CD4-positive, alpha-beta T cell treated with Interleukin-6 for 4 hours (primary cell): ENCODE data around the gene NLRP1.

Experiments
- DNase-seq: peaks from one replicate; pipeline ENCODE4 v3.0.0-alpha.2; 2020; ENCODE audit warnings: mixed read lengths

NLRP1 gene

DNA sequence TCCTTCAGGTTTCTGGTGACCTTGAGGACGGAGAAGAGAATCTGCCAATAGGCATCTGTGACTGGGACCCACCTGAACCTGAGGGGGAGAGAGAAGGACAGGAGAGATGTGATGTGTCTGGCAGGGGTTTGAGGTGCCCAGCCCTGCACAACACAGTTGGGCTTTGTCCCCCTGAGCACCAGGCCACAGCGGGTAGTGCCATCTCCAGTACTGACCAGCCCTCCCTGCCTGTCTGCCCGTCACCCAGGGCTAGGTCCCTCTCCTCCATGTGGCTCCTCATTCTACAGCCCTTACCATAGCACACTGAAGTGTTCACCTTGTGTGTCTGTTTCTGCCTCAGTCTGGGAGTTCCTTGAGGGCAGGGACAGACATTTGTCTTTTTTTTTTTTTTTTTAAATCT is 30.8 kb downstream of the NLRP1 start:
- DNase-seq = no peak

DNA sequence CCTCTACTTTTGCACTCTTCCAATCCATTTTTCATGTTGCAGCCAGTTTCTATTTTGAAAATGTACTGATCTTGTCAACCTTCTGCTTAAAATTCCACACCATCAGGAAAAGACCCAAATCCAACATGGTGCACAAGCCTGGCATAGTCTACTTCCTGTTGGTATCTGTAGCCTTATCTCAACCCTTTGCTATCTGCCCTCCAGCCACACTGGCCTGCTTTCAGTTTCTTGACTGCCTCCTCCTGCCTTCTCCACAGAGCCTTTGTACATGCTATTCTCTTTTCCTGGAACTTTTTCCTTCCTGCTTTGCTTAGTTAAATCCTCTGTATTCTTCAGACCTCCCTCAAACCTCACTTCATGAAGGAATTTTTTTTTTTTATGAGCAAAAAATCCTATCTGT is 31.5 kb downstream of the NLRP1 start:
- no peak for DNase-seq

DNA sequence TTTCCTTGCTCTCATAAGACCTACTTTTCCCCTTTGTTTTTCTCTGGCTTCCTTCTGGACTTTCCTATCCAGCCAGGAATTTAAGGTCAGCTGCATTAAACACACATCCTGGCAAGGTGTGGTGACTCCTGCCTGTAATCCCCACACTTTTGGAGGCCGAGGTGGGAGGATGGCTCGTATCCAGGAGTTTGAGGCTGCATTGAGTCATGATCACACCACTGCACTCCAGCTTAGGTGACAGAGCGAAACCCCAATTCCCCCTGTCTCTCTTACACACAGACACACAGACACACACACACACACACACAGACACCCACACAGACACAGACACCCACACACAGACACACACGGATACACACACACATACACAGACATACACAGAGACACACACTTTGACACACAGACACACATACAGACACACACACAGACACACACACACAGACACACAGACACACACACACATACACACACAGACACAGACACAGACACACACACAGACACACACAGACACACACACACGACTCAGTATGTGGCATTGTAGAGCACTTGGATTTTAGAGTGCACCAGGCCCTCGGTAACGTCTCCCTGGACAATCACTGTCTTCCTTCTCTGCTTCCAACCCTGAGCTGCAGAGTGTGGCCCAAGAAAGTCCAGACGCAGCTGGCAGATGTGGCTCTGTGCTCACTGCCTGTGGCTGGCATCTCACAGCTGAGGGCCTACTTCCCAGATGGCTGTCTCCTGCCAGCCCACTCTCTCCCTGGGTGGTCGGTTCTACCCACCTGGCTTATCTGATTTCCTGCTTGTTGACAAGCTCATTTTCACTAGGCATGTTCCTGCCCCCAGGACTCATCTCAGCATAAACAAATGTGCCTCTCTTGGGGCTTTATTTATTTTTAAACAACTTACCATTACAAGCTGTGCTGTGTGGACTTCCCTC is 39.0 kb downstream of the NLRP1 start:
- no peak for DNase-seq

DNA sequence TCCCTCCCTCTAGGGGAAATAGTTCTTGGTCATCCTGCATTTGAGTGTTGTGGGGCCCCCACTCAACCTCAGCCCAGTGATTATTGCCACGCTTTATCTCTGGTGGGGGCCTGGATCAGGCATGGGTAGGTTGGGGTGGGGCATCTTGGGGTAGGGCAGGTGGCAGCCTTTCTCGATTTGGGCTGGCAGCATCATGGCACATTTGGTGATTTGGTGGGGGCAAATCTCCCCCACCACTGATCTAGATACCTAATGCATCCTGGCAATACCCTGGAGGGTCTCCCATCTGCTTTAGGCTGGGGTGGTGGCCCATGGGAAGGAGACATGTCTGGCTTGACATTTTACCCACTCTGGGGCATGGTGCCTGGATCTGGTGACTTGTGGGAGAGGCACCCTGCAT is 40.2 kb downstream of the NLRP1 start:
- DNase-seq = no peak

DNA sequence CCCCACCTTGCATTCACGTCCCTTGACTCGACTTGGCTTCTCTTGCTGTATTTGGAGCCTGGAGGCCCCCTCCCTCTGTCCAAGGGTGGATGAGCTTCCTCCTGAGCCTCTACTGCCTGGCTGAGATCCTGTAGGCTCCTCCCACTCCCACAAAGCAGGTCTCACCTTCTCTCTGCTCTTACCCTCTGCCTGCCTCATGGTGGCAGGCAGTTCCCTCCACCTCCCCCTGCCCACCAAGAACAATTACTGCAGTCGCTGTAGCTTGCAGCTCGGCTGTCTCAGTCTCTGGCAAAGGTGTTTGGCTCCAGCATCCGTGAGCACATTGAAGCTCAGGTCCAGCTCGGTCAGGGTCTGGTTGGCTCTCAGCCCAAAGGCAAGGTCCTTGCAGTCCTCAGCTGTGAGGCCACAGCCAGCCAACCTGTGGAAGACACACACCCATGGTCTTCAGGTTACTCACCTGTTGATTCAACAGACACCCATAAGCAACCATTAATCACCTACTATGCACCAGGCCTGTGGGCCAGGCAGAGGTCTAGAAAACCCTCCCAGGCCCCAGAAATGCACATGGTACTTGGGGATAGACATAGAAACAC is 42.6 kb downstream of the NLRP1 start:
- no peak for DNase-seq

DNA sequence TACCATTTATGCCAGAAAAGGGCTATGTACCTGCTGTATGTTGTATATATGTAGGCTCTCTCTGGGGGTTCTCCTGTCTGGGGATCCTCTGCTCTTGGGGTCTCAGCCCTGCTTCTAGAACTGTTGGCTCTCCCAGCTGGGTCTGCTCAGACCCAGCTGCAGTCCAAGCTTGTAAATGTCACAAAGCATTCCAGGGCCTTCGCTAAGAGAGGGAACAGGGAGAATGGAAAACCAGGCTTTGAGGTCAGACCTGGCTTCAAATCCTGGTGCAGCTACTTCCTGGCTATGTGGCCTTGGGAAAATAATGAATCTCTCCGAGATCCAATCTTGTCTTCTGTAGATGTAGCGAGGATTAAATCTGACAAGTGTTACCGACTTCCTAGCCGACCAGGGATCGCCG is 44.0 kb downstream of the NLRP1 start:
- DNase-seq = no peak

DNA sequence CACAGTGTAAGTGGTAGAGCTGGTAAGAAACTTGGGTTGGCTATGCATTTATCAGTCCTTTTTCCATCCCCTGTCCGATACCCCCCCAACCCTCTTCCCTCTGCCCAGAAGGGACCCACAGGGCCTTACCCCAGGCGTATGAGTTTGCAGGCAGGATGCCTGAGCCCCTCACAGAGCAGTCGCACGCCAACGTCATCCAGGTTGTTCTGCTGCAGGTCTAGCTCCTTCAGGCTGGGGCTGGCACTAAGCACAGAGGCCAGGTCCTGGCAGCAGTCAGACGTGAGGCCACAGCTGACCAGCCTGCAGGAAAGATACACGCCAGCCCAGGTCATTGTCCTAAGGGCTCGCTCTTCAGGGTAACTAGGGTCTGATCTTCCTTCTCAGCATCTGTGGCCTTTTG is 45.0 kb downstream of the NLRP1 start:
- no peak for DNase-seq

DNA sequence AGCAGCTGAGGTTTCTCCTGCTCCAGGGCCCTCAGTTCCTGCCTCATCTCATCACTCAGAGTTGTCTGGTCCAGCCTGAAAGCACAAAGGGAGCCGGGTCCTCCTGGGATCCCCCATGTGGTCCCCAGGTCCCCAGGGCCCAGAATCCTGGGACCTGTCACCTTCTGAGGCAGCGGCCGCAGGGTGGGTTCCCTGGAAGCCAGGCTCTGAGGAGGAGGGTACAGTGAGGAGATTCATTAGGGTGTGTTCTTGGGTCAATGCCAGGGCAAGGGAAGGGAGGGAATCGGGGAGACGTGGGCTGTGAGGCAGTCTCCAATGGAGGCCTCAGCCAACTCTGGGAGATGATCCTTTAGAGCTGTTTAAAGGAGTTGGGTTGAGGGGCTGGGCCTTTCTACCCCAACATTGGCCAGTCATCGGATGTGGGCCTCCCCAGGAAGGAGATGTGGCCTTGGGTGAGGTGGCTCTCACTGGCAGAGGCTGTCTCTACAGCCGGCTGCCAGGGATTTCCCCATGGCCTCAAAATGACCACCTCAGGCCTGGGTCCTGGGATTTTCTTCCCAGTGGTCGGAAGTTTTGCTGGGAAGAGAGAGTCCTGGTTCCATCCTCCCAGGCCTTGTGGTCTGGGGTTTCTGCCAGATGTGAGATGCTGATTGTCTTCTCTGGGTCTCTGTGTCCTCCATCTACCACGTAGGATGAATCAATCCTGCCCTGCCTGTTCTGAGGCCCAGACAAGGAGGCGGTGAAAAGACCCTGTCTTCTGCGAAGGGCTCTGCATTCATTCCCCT is 47.3 kb downstream of the NLRP1 start:
- no peak for DNase-seq

DNA sequence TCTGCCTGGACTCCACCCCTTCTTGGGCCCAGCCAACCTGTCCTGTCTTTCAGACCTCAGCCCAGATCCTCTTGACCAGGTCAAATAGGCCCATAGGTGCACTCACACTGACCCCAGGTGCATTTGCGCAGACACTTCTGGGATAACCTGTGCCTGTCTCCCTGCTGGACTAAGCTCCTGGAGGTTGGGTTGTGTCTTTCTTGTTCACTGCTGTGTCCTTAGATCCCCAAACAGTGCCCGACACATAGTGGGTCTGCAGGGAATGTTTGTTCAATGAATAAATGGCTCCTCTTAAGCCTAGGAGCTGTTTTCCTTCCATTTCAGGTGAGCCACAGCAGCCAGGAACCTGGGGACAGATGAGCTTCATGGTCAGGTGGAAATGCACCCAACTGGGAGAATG is 48.9 kb downstream of the NLRP1 start:
- no peak for DNase-seq

DNA sequence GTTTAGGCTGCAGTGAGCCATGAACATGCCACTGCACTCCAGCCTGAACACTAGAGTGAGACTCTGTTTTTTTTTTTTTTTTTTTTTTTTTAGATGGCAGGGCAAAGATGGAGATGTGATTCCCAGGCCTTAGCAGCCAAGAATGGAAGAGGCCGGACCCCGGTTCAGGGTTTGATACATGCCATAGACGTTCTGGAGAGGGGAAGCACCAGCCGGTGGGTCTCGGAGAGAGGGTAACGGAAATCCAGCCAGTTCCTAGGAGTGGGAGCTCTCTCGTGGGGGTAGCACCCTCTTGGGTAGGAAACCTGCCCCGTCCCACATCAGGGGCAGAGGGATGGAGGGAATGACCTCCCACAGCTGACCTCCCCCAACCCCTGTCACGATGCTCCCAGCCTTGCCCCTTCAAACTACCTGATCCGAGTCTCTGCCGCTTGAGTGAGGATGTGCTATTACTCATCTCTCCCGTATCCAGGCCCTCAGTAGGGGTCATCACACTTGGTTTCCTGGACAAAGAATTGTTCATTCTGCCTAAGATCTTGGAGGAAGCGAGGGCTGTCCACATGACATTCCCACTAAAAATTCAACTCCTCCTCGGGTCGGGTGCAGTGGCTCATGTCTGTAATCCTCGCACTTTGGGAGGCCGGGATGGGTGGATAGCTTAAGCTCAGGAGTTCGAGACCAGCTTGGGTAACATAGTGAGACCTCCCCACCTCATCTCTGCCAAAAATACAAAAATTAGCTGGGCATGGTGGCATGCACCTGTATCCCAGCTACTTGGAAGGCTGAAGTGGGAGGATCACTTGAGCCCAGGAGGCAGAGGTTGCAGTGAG is 50.6 kb downstream of the NLRP1 start:
- no peak for DNase-seq

DNA sequence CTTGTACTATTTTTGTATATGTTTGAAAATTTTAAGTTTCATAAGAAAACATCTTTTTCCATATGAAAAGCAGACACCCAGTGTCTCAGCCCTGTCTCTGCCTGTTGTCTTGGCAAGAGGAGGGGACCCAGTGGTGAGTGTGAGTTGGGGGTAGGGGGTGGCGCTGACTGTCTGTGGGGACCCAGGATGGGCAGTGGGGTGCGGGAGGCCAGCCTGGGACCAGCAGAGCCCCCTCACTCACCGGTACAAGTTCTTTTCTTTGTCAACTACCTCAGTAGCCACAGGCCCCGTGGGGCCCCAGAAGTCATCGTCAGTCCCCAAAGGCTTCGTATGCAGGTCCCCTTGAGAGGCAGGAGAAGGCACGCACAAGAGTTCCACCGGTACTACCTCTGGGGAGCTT is 51.7 kb downstream of the NLRP1 start:
- DNase-seq = no peak

DNA sequence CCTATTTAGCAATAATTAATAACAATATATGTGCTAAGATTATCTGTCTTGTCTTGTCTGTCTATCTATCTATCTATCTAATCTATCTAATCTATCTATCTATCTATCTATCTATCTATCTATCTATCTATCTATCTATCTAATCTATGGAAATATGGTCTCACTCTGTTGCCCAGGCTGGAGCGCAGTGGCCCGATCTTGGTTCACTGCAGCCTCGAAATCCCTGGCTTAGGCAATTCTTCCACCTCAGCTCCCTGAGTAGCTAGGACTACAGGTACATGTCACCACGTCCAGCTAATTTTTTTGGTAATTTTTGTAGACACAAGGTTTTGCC is 53.3 kb downstream of the NLRP1 start:
- no peak for DNase-seq

DNA sequence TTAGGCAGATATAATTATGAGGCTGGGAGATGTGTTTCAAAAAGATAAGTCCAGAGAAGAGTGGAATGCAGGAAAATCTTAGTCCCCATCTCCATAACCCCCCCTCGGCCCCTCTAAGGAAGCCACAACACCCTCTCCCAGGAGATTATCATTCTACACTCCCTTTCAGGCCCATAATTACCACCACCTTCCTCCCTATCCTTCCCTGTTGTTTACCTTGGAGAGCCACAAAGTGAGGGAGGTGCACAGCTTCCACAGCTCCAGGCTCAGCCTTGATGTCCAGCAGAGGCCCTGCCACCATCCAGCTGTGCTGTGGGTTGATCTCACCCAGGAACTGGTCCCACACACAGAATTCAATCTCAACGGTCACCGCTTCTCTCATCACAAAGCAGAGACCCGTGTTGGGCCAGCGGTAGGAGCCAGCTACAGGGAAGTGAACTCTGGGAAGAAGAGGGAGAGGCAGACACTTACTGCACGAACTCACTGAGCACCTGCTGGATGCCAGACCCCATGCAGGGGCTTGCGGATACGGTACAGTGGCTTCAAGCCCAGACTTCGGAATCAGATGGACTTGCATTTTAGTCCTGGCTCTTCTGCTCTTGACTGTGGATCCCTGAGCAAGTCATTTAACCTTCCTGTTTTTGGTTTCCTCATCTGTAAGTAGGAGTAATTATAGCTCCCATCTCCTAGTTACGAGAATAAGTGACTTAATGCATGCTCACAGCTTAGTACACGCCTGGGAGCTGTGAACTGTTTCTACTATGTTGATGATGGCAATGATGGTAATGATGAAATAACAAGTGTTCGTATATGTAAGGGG is 53.8 kb downstream of the NLRP1 start:
- no peak for DNase-seq

DNA sequence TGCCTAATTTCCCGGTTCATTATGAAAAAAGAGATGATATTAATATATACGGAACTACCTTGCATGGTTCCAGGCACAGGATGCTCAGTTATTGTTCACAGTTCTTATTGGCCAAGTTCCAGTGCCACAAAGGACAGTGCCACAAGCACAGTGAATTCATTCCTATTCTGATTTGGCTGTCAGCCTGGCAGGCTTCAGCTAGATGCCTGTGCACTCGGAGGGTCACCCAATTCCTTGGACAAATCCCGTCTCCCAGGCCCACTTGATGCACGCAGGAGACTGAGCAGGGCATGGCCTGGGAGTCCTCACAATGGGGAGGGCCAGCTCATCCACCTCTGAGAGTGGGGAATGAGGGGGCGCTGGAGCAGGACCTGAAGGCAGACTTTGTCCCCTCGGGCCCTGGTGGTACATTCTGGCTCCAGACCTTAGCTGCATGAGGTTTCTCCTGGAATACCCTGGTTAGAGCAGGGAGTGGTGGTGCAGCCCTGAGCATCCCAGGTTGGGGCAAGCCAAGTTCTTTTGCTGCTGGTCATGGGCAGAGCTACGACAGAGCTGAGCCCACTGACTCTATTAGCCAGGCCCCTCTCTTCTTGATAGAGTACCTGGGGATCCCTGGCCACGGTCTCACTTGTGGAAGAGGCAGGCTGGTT is 56.6 kb downstream of the NLRP1 start:
- no peak for DNase-seq

DNA sequence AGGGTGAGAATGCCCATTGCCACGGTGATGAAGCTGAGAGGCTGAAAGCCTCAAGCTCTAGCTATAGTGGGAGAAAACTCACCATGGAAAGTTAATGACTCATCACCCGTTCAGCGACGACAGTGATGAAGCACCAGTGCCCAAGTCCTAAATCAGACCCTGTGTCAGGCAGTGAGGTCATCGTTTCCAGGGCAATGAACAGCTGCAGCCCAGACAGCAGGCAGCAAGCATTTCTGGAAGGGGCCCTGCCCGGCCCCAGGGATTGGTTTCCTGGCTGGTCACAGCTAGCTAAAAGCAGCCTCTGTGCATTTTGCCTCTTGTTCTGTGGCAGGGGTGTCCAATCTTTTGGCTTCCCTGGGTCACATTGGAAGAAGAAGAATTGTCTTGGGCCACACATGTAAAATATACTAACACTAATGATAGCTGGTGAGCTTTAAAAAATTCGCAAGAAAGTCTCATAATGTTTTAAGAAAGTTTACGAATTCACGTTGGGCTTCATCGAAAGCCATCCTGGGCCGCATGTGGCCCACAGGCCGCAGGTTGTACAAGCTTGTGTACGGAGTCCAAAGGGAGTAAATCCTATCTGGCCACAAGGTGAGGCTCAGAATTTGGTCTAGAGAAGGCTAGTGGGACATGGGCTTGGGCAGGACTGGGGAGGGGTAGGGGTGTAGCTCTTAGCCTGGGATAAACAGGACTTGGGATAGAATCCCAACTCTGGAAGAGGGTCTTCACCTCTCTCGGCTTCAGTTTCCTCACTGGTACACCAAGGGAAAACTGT is 57.3 kb downstream of the NLRP1 start:
- DNase-seq = no peak

DNA sequence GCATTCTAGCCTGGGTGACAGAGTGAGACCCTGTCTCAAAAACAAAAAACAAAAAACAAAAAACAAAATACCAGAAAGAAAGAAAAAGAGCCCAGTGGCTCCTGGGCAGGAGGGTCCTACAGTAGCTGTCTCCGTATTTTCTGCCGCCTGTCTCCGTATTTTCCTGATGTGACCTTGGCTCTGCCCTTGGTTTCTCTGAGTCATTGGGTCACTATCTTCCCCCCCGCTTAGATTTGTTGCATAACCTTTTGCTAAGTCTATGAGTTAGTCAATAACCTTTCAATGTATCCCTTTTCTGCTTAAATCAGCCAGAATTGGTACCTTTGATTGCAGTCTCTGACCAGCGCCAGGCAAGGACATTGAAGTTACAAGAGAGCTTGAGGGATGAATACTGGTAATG is 61.1 kb downstream of the NLRP1 start:
- DNase-seq = no peak

DNA sequence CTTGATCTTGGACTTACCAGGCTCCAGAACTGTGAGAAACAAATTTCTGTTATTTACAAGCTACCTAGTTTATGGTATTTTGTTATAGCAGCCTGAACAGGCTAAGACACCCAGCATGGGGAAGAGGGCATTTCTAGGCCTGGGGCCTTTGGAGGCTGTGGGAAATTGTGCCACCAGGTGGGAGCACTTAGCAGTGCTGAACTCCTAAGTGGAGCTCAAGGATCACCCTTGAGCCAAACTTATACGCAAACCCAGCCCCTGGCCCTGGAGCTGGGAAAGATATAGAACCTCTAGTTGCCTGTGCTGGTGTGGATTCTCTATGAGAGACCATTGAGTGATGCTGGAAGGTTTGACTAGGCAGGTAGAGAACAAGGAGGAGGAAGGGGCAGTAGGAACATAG is 61.8 kb downstream of the NLRP1 start:
- no peak for DNase-seq

DNA sequence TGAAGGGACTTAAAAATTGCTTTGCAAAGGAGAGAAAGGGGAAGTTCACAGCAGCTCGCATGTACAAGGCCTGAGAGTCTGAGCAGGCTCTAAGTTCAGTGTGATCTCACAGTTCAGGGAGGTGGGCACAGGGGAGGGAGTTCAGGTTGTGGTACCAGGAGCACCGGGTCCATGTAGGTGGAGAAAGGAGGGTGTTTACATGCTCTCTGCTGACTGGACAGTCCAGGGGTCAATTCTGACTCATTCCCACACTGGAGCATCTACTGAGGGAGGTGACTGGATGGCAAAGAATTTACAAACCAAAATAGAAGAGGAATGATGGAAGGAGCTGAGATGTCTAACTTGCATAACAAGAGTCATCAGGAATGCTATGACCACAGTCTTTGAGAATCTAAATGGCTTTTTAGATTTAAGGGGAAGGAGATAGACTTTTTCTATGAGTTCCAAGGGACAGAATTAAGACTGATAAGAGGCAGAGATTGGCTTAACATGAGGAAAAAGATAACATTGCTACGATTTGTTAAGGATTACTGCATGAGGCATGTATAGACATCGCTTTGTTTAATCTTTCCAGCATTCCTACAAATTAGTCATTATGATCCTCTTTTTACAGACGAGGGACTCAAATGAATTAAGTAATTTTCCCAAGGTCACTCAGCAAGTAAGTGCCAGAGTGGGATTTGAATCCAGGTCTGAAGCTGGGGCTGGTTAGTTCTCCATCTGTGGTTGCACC is 68.1 kb downstream of the NLRP1 start:
- DNase-seq = no peak

DNA sequence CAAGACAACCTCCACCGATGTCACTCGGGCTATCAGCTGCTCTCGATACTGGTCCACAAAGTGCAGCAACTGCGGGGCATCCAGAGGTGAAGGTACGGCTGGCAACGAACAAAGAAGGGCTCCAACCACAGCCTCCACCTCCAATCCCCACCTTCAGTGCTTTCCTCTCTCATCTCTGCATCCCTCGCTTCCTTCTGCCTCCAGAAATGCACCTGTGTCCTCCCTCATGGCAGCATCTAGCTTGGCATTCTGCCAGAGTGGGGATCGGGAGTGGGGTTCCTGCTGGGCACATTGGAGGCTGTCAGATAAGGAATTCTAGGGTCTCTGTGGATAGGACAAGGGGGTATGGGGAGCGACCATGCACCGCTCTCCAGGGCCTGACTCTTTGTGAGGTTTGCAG is 69.3 kb downstream of the NLRP1 start:
- DNase-seq = no peak

DNA sequence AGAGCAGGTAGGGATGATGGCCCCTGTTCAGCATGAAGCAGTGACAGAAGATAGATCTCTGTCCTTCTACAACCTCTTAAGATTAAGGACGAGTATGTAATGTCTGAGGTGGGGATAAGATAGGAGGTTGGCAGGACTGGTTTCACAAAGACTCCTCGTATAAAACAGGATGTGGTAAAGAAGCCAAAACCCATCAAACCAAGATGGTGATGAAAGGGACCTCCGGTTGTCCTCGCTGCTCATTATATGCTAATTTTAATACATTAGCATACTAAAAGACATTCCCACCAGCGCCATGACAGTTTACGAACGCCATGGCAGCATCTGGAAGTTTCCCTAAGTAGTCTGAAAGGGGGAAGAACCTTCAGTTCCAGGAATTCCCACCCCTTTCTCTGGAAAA is 70.7 kb downstream of the NLRP1 start:
- DNase-seq = peak; percentile 16
